OCI-LY7 (cell line): ENCODE data around the gene HACD2. TPM values are rescaled to one million over a fixed set of nuclear protein-coding genes. Genes with fewer than 3 reads are reported as not detected.

ENCODE experiments used
- BruUV-seq: library from RNA; stranded (reverse); fragments of 400-500 nt; replicated peaks from 2 replicates; lab custom pipeline; 2021; lab: Mats Ljungman, UMichigan
- CTCF ChIA-PET: fragments of 300-600 bp; sonication (Branson Sonifier 250); formaldehyde crosslinking; loops from one replicate; lab custom pipeline; 2022; ENCODE audit warnings: antibody characterized with exemption; ENCODE audit not compliant: unreplicated experiment; lab: Charles Lee
- POLR2A ChIA-PET: fragments of 300-600 bp; sonication (Branson Sonifier 250); formaldehyde crosslinking; loops from one replicate; lab custom pipeline; 2022; ENCODE audit warnings: antibody characterized with exemption; lab: Charles Lee
- DNase-seq: peaks from one replicate; pipeline ENCODE4 v3.0.0-alpha.2; 2015; ENCODE audit warnings: low spot score
- H2AFZ ChIP-seq: fragments of 200-600 bp; sonication (generic), shearing (Covaris generic); 2 replicates; pipeline ENCODE4 v1.6.1; 2014; ENCODE audit warnings: mild to moderate bottlenecking, antibody characterized with exemption, low read length, moderate library complexity
- H3K27ac ChIP-seq: fragments of 200-600 bp; sonication (generic); 2 replicates; pipeline ENCODE4 v1.5.1; 2014; ENCODE audit warnings: mixed run types, low read depth, mild to moderate bottlenecking, moderate library complexity, low read length, inconsistent platforms; ENCODE audit not compliant: poor library complexity, severe bottlenecking
- H3K36me3 ChIP-seq: fragments of 200-600 bp; sonication (generic); 2 replicates; pipeline ENCODE4 v1.6.1; 2014; ENCODE audit warnings: mild to moderate bottlenecking, antibody characterized with exemption, low read length, moderate library complexity, mixed read lengths; ENCODE audit not compliant: insufficient read depth
- H3K4me1 ChIP-seq: fragments of 200-600 bp; sonication (generic); 2 replicates; pipeline ENCODE4 v1.5.1; 2014; ENCODE audit warnings: mild to moderate bottlenecking, low read length; ENCODE audit not compliant: insufficient read depth, poor library complexity, severe bottlenecking
- H3K4me2 ChIP-seq: fragments of 200-600 bp; sonication (generic); 2 replicates; pipeline ENCODE4 v1.6.1; 2014; ENCODE audit warnings: mild to moderate bottlenecking, low read length
- H3K4me3 ChIP-seq: fragments of 200-600 bp; sonication (generic); 2 replicates; pipeline ENCODE4 v1.5.1; 2014; ENCODE audit warnings: mild to moderate bottlenecking, low read depth, low read length; ENCODE audit not compliant: poor library complexity, severe bottlenecking
- H3K79me2 ChIP-seq: fragments of 200-600 bp; sonication (generic); 2 replicates; pipeline ENCODE4 v1.6.1; 2016; ENCODE audit warnings: low read depth, mild to moderate bottlenecking, low read length, moderate library complexity, mixed read lengths; ENCODE audit not compliant: insufficient read depth
- H3K9me2 ChIP-seq: fragments of 200-600 bp; sonication (generic); 2 replicates; pipeline ENCODE4 v1.6.1; 2016; ENCODE audit warnings: mild to moderate bottlenecking, low read length, mixed read lengths; ENCODE audit not compliant: insufficient read depth
- H3K9me3 ChIP-seq: fragments of 200-600 bp; sonication (generic); 2 replicates; pipeline ENCODE4 v1.6.1; 2014; ENCODE audit warnings: mild to moderate bottlenecking, mixed run types, low read length, mixed read lengths
- H4K20me1 ChIP-seq: fragments of 200-600 bp; sonication (generic); 2 replicates; pipeline ENCODE4 v1.6.1; 2014; ENCODE audit warnings: mild to moderate bottlenecking, antibody characterized with exemption, low read length, moderate library complexity, mixed read lengths; ENCODE audit not compliant: insufficient read depth
- CTCF ChIP-seq: fragments of 200-600 bp; sonication (generic); conservative IDR thresholded peaks from 2 replicates; pipeline ENCODE4 v1.5.1; 2014; ENCODE audit warnings: mild to moderate bottlenecking, antibody characterized with exemption, low read length, moderate library complexity, mixed read lengths
- EZH2phosphoT487 ChIP-seq: fragments of 200-600 bp; sonication (generic); IDR thresholded peaks from 2 replicates; pipeline ENCODE4 v1.6.1; 2018; ENCODE audit warnings: low read depth, borderline replicate concordance, mild to moderate bottlenecking, mixed run types, antibody characterized with exemption, low read length, moderate library complexity, mixed read lengths
- intact Hi-C: fragments of 100-400 bp; cut with micrococcal nuclease; formaldehyde crosslinking; loops from one replicate; pipeline ENCODE4 v1.10.0; 2022; ENCODE audit not compliant: unreplicated experiment
- total RNA-seq, 2 experiments: library from RNA; depleted of rRNA in 1 of 2; stranded (reverse); fragments of >200 nt in 1 of 2; shearing (Covaris generic) in 1 of 2; gene quantifications; 2 replicates each; pipeline ENCODE4 v1.2.3, GENCODE V29; 2014 to 2022

The HACD2 gene
- total RNA-seq, 2 experiments from 2014 or later, result 10.2 to 22.5 TPM

- intact Hi-C loops, result no loop called here
- Histone ChIP-seq H3K27ac (no peak overlapping the region), H3K4me1 (no peaks in the 10 kb centered on the region), H3K36me3 (no peaks in the 10 kb centered on the region), H4K20me1 (no peaks in the 10 kb centered on the region; the same call in 1 of the 2 replicates), H3K9me2 (no peaks in the 10 kb centered on the region), H3K4me3 (no peak overlapping the region), H2AFZ (no peak overlapping the region), H3K9me3 (no peaks in the 10 kb centered on the region), H3K79me2 (no peaks in the 10 kb centered on the region), H3K4me2 (no peak overlapping the region)
- TF ChIP-seq CTCF (no peak), EZH2phosphoT487 (no peak)
- DNase-seq, result no peak
- ChIA-PET CTCF (no interaction called here), POLR2A (no interaction called here)
- BruUV-seq, result no TSS peak
These were observed 103.0 kb downstream of the HACD2 start for GRCh38 chr3:123481722-123482457.

- no peak for DNase-seq
- H3K4me3 ChIP-seq, result no peak overlapping the region
- H3K9me3 ChIP-seq, result no peaks in the 10 kb centered on the region
- no peaks in the 10 kb centered on the region for H3K4me1 ChIP-seq
- CTCF ChIA-PET, result no interaction called here
- no peaks in the 10 kb centered on the region; the same call in 1 of the 2 replicates for H4K20me1 ChIP-seq
- no peaks in the 10 kb centered on the region for H3K79me2 ChIP-seq
- no peak overlapping the region for H3K27ac ChIP-seq
- BruUV-seq, result no TSS peak
- intact Hi-C loops, result no loop called here
- no peak for TF ChIP-seq EZH2phosphoT487
- no peak for TF ChIP-seq CTCF
- H3K36me3 ChIP-seq, result no peaks in the 10 kb centered on the region
- H3K9me2 ChIP-seq, result no peaks in the 10 kb centered on the region
- POLR2A ChIA-PET, result no interaction called here
- H2AFZ ChIP-seq, result no peak overlapping the region
- H3K4me2 ChIP-seq, result no peak overlapping the region
These were observed 103.8 kb downstream of the HACD2 start for GRCh38 chr3:123481071-123481470.

GRCh38 chr3:123480428-123480827, 104.4 kb downstream of the HACD2 start:
- POLR2A ChIA-PET, result no interaction called here
- CTCF ChIA-PET, result no interaction called here

More at GRCh38 chr3:123480428-123480827, 104.4 kb downstream of the HACD2 start:
- H3K4me2 ChIP-seq, result no peak overlapping the region
- H3K4me3 ChIP-seq, result no peak overlapping the region
- H2AFZ ChIP-seq, result no peak overlapping the region
- H3K36me3 ChIP-seq, result no peaks in the 10 kb centered on the region
- no peak overlapping the region for H3K27ac ChIP-seq
- intact Hi-C loops, result no loop called here
- TF ChIP-seq CTCF (no peak), EZH2phosphoT487 (no peak)
- peak; percentile 10 for DNase-seq
- no peaks in the 10 kb centered on the region for H3K9me3 ChIP-seq
- no peaks in the 10 kb centered on the region for H3K9me2 ChIP-seq
- no peaks in the 10 kb centered on the region for H3K79me2 ChIP-seq
- H4K20me1 ChIP-seq, result no peaks in the 10 kb centered on the region; the same call in 1 of the 2 replicates
- BruUV-seq, result no TSS peak
- no peaks in the 10 kb centered on the region for H3K4me1 ChIP-seq
